K562 (cell line): ENCODE measurements around the gene PLEKHA6. TPM values are rescaled to one million over a fixed set of nuclear protein-coding genes. Genes with fewer than 3 reads are reported as not detected.

Source experiments
- ATAC-seq: fragments of 200-7000 bp; cut with Tn5 transposase; 3 replicates; pipeline ENCODE4 v1.9.1; 2020; ENCODE audit warnings: moderate library complexity
- BruUV-seq: library from RNA; stranded (reverse); fragments of 400-500 nt; replicated peaks from 2 replicates; lab custom pipeline; 2021; lab: Mats Ljungman, UMichigan
- CTCF ChIA-PET: fragments of 300-600 bp; formaldehyde crosslinking; extraction: SDS; loops from one replicate; lab custom pipeline; 2021; ENCODE audit warnings: low intra/inter-chr PET ratio; lab: Yijun Ruan, JAX
- POLR2A ChIA-PET: fragments of 300-600, 350-650 bp; sonication (Branson Sonifier 250); formaldehyde crosslinking; extraction: SDS; loops from one replicate; lab custom pipeline; 2021; ENCODE audit warnings: antibody characterized with exemption, inconsistent platforms; lab: Yijun Ruan, JAX
- DNase-seq, 4 experiments: peaks; one replicate each; pipeline versions ENCODE4 v3.0.0 to v3.0.0-alpha.2; 2011 to 2018; ENCODE audit warnings: low spot score in 3 of 4, mixed read lengths in 3 of 4; ENCODE audit errors: extremely low read depth in 1 of 4
- FAIRE-seq: peaks from 2 replicates; lab custom pipeline; 2011; peaks lifted over from hg19 to GRCh38; lab: Jason Lieb, UNC
- H2AFZ ChIP-seq: 2 replicates; pipeline ENCODE4 v1.6.0; 2011; ENCODE audit warnings: low read depth, low read length, control low read depth, inconsistent platforms
- H3K27ac ChIP-seq: fragments of 200-600 bp; 3 replicates; pipeline ENCODE4 v1.8.0; 2011; ENCODE audit warnings: low read depth, mild to moderate bottlenecking, control low read depth, inconsistent platforms, low read length, moderate library complexity, mixed read lengths; ENCODE audit errors: extremely low read depth
- H3K27me3 ChIP-seq, 2 experiments: fragments of 300-600 bp in 1 of 2; 2 replicates in 1 of 2; 3 replicates in 1 of 2; pipeline versions ENCODE4 v1.6.0 to v1.8.0; 2011; ENCODE audit warnings: inconsistent platforms in 2 of 2, low read length in 2 of 2, mild to moderate bottlenecking in 1 of 2, mixed read lengths in 1 of 2, moderate library complexity in 1 of 2; ENCODE audit not compliant: control insufficient read depth in 2 of 2, insufficient read depth in 2 of 2
- H3K36me3 ChIP-seq: fragments of 300-600 bp; 3 replicates; pipeline ENCODE4 v1.8.0; 2011; ENCODE audit warnings: mild to moderate bottlenecking, low read length, inconsistent platforms; ENCODE audit not compliant: control insufficient read depth, insufficient read depth
- H3K4me1 ChIP-seq, 2 experiments: fragments of 200-600 bp in 1 of 2; replicated peaks in 1 of 2; 2 replicates in 1 of 2; 3 replicates in 1 of 2; pipeline versions ENCODE4 v1.5.1 to v1.8.0; 2011; ENCODE audit warnings: inconsistent platforms in 2 of 2, low read length in 2 of 2, mild to moderate bottlenecking in 1 of 2, mixed read lengths in 1 of 2, moderate library complexity in 1 of 2; ENCODE audit not compliant: control insufficient read depth in 2 of 2, insufficient read depth in 2 of 2
- H3K4me2 ChIP-seq: 2 replicates; pipeline ENCODE4 v1.6.1; 2011; ENCODE audit warnings: low read length, control low read depth, inconsistent platforms, mixed read lengths; ENCODE audit not compliant: insufficient read depth
- H3K4me3 ChIP-seq: fragments of 200-600 bp; sonication (generic), shearing (Covaris generic); 2 replicates; pipeline ENCODE4 v1.5.1; 2016; ENCODE audit warnings: control low read depth, inconsistent platforms
- H3K79me2 ChIP-seq: fragments of 200-600 bp; 3 replicates; pipeline ENCODE4 v1.8.0; 2011; ENCODE audit warnings: low read length, inconsistent platforms; ENCODE audit not compliant: control insufficient read depth, insufficient read depth
- H3K9ac ChIP-seq, 2 experiments: 2 replicates each; pipeline versions ENCODE4 v1.6.0 to v1.6.1; 2011; ENCODE audit warnings: low read depth in 2 of 2, low read length in 2 of 2, control low read depth in 1 of 2, inconsistent platforms in 1 of 2, mild to moderate bottlenecking in 1 of 2, mixed read lengths in 1 of 2; ENCODE audit not compliant: insufficient read depth in 1 of 2
- H3K9me1 ChIP-seq: one replicate; pipeline ENCODE4 v1.6.0; 2011; ENCODE audit warnings: inconsistent platforms, mild to moderate bottlenecking, low read length, moderate library complexity; ENCODE audit not compliant: control insufficient read depth, insufficient read depth
- H3K9me3 ChIP-seq: replicated peaks from 2 replicates; pipeline ENCODE4 v1.5.1; 2011; ENCODE audit warnings: low read depth, low read length, inconsistent platforms; ENCODE audit not compliant: control insufficient read depth, insufficient read depth
- H4K20me1 ChIP-seq: replicated peaks from 2 replicates; pipeline ENCODE4 v1.6.1; 2011; ENCODE audit warnings: low read length, inconsistent platforms, mixed read lengths; ENCODE audit not compliant: control insufficient read depth, insufficient read depth
- KAT8 ChIP-seq: fragments of 450-650 bp; IDR thresholded peaks from 2 replicates; pipeline ENCODE4 v1.6.1; 2016; ENCODE audit warnings: low read depth, mild to moderate bottlenecking
- ZBTB5 ChIP-seq: fragments of 450-650 bp; IDR thresholded peaks from 2 replicates; pipeline ENCODE4 v1.6.1; 2017; ENCODE audit warnings: antibody characterized with exemption
- WGBS: fragments of 100-300 bp; shearing (Covaris generic); methylation state at CpG from one replicate; pipeline ENCODE4 v1.1.6; 2016; ENCODE audit warnings: low coverage, mixed read lengths; ENCODE audit not compliant: insufficient coverage; ENCODE audit errors: missing lambda C conversion rate; 5-methylcytosine and 5-hydroxymethylcytosine counted together
- in situ Hi-C: fragments of 300-500 bp; cut with MboI; formaldehyde crosslinking; loops from 4 replicates; pipeline ENCODE4 v1.15.0; 2018; ENCODE audit warnings: inconsistent platforms, mixed read lengths
- intact Hi-C: fragments of 100-400 bp; cut with micrococcal nuclease; formaldehyde crosslinking; loops from 2 replicates; pipeline ENCODE4 v1.14.2; 2022
- polyA plus RNA-seq, 8 experiments: library from polyadenylated mRNA; depleted of rRNA in 4 of 8; stranded (reverse) in 5 of 8; unstranded in 3 of 8; fragments of >200 nt; fragmentation: Nextera tagmentation in 2 of 8; fragmentation: Illumina TruSeq in 1 of 8; extraction: Ambion mirVana in 2 of 8; extraction: Trizol in 1 of 8; gene quantifications; 2 replicates each; pipeline versions ENCODE4 v1.2.1 to v1.2.3, GENCODE V29; 2011 to 2014; ENCODE audit warnings: inconsistent platforms in 1 of 8, missing spikeins in 1 of 8
- total RNA-seq, 7 experiments: library from RNA; depleted of rRNA in 6 of 7; stranded (reverse); fragments of >200 nt in 6 of 7; fragmentation: Illumina TruSeq in 2 of 7; extraction: Trizol in 2 of 7; gene quantifications; 2 replicates each; pipeline versions ENCODE4 v1.2.1 to v1.2.3, GENCODE V29; 2011 to 2021; ENCODE audit warnings: low replicate concordance in 1 of 7

PLEKHA6 gene
- total and polyA plus RNA-seq, 9 of the 15 experiments (the other 6 are each of a cell fraction or from before 2014, with no cell fraction given), result under 0.01 to 0.33 (median 0.01) TPM; not detected in 4

- no peak overlapping the region for H3K4me3 ChIP-seq
- TF ChIP-seq KAT8, result no peak
- no peak for TF ChIP-seq ZBTB5
- no peak overlapping the region for H2AFZ ChIP-seq
- in situ Hi-C loops (no loop called here), intact Hi-C loops (no loop called here)
- POLR2A ChIA-PET, result interaction anchor here (1.0 kb wide), 1 partner anchor 18 kb away, joined by 3 read pairs; no protein-coding TSS in a partner anchor
- H3K9me1 ChIP-seq, result no peaks in the 10 kb centered on the region
- no peak overlapping the region for H3K27ac ChIP-seq
- 3% methylated on average over 18 of the region's 18 CpGs for WGBS
- CTCF ChIA-PET, result interaction anchor here (1.8 kb wide), 1 partner anchor 104 kb away, joined by 22 read pairs; no protein-coding TSS in a partner anchor
- no peaks in the 10 kb centered on the region for H3K79me2 ChIP-seq
- peaks cover 13% of the 10 kb centered on the region; the same call in 1 of the 2 replicates for H4K20me1 ChIP-seq
- no peak overlapping the region for H3K9ac ChIP-seq
- no peaks in the 10 kb centered on the region for H3K9me3 ChIP-seq
- FAIRE-seq, result no peak
- BruUV-seq, result no TSS peak
- H3K4me2 ChIP-seq, result no peak overlapping the region
- DNase-seq, result no peak
- H3K27me3 ChIP-seq, result peaks cover 40 to 91% of the 10 kb centered on the region in 2 experiments; a peak in 4 of 5 replicates
- H3K4me1 ChIP-seq, result peaks cover 0 to 7% of the 10 kb centered on the region in 2 experiments; a peak in 2 of 5 replicates
- no peaks in the 10 kb centered on the region for H3K36me3 ChIP-seq
- no peak for ATAC-seq
Measured at GRCh38 chr1:204259196-204259595, 100.5 kb downstream of the PLEKHA6 start.
